DND-41 (cell line): ENCODE data around the gene RPRD1A.

Experiments
- EZH2 ChIP-seq: IDR thresholded peaks from 3 replicates; pipeline ENCODE4 v1.6.1; 2012; ENCODE audit warnings: borderline replicate concordance, low read depth, mild to moderate bottlenecking, moderate library complexity, low read length, inconsistent platforms; ENCODE audit not compliant: severe bottlenecking
- TF ChIP-seq, protein P1 (sequence below): IDR thresholded peaks from 2 replicates; pipeline ENCODE4 v1.5.1; 2012; ENCODE audit warnings: borderline replicate concordance, low read length, moderate library complexity, mild to moderate bottlenecking; ENCODE audit not compliant: poor library complexity, severe bottlenecking; ENCODE audit errors: extremely low read depth

DNA sequence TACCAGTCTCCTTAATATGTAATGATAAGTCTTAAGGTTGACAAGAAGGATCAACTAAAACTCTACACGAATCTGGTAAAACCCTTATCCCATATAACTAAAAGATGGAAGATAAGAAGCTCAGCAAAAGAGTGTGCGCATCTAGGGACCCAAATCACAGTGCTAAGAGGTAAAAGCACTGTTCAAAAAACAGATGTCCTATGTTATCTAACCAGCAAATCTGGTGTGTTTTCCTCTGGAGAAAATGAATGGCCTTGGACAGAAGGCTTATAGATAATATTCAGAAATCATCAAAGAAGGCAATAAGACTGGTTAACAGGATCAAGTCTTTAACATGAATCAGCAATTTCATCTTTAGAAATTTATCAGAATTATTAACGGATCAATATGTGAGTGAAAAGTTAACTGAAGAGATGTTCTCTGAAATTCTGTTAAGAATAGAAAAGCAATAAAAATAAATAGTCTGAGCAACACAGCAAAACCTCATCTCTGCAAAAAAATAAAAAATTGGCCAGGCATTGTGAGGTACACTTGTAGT is 47.1 kb downstream of the RPRD1A start:
- TF ChIP-seq, protein P1, sequence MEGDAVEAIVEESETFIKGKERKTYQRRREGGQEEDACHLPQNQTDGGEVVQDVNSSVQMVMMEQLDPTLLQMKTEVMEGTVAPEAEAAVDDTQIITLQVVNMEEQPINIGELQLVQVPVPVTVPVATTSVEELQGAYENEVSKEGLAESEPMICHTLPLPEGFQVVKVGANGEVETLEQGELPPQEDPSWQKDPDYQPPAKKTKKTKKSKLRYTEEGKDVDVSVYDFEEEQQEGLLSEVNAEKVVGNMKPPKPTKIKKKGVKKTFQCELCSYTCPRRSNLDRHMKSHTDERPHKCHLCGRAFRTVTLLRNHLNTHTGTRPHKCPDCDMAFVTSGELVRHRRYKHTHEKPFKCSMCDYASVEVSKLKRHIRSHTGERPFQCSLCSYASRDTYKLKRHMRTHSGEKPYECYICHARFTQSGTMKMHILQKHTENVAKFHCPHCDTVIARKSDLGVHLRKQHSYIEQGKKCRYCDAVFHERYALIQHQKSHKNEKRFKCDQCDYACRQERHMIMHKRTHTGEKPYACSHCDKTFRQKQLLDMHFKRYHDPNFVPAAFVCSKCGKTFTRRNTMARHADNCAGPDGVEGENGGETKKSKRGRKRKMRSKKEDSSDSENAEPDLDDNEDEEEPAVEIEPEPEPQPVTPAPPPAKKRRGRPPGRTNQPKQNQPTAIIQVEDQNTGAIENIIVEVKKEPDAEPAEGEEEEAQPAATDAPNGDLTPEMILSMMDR: no peak
- TF ChIP-seq EZH2: no peak
